ENCODE data around the gene UFL1.
"Not testable (repeated sequence)": the region's sequence is repeated elsewhere in the genome, so short reads cannot be mapped to it uniquely, and the experiment has no call there.

The UFL1 gene

GRCh38 chr6:96521644-96522464, at the start of gene UFL1:
UFL1 (plus strand) TSS chr6:96521806; CDS start chr6:96521874, 68 bp downstream.
- Mint-ChIP-seq H3K27me3 (no peaks in the 10 kb centered on the region), H3K36me3 (ENCODE audit: low read depth) (peaks cover 16% of the 10 kb centered on the region), H3K4me3 (peak within 1 kb of the TSS; percentile 100), H3K9me3 (no peaks in the 10 kb centered on the region), H3K27ac (peak within 1 kb of the TSS; percentile 99), H3K4me1 (ENCODE audit: low read depth) (peaks cover 34% of the 10 kb centered on the region)

- not testable (repeated sequence) for H3K27ac Mint-ChIP-seq
Measured at GRCh38 chr6:96472291-96472690, 49.3 kb upstream of the UFL1 start.

GRCh38 chr6:96478695-96479094, 42.9 kb upstream of the UFL1 start:
- Mint-ChIP-seq H3K36me3 (ENCODE audit: low read depth) (no peaks in the 10 kb centered on the region), H3K27ac (no peak overlapping the region), H3K27me3 (no peaks in the 10 kb centered on the region)

More at GRCh38 chr6:96472291-96472690, 49.3 kb upstream of the UFL1 start:
- H3K36me3 Mint-ChIP-seq (ENCODE audit: low read depth); H3K27me3 Mint-ChIP-seq; H3K4me1 Mint-ChIP-seq (ENCODE audit: low read depth); H3K4me3 Mint-ChIP-seq: not testable (repeated sequence)
- H3K9me3 Mint-ChIP-seq, result peaks cover 19% of the 10 kb centered on the region

GRCh38 chr6:96491926-96492325, 29.7 kb upstream of the UFL1 start:
- Mint-ChIP-seq H3K9me3 (peaks cover 19% of the 10 kb centered on the region), H3K4me3 (no peak overlapping the region), H3K36me3 (ENCODE audit: low read depth) (no peaks in the 10 kb centered on the region), H3K27ac (no peak overlapping the region), H3K27me3 (no peaks in the 10 kb centered on the region), H3K4me1 (ENCODE audit: low read depth) (peaks cover 1% of the 10 kb centered on the region)

More at GRCh38 chr6:96478695-96479094, 42.9 kb upstream of the UFL1 start:
- Mint-ChIP-seq H3K4me3 (no peak overlapping the region), H3K9me3 (peaks cover 36% of the 10 kb centered on the region), H3K4me1 (ENCODE audit: low read depth) (no peaks in the 10 kb centered on the region)

DNA sequence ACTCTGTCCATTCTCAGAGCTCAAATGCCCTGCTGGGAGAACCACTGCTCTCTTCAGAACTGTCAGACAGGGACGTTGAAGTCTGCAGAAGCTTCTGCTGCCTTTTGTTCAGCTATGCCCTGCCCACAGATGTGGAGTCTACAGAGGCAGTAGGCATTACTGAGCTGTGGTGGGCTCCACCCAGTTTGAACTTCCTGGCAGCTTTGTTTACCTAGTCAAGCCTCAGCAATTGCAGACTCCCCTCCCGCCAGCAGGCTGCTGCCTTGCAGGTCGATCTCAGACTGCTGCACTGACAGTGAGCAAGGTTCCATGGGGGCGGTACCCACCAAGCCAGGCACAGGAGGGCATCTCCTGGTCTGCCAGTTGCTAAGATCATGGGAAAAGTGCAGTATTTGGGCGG, 21.8 kb upstream of the UFL1 start:
- Mint-ChIP-seq H3K36me3 (ENCODE audit: low read depth) (peaks cover 12% of the 10 kb centered on the region), H3K4me3 (no peak overlapping the region), H3K27me3 (no peaks in the 10 kb centered on the region), H3K27ac (no peak overlapping the region), H3K4me1 (ENCODE audit: low read depth) (peaks cover 33% of the 10 kb centered on the region), H3K9me3 (peaks cover 27% of the 10 kb centered on the region)

GRCh38 chr6:96502915-96503314, 18.7 kb upstream of the UFL1 start:
- H3K4me3 Mint-ChIP-seq, result no peak overlapping the region

GRCh38 chr6:96505363-96505762, 16.2 kb upstream of the UFL1 start:
- H3K4me1 Mint-ChIP-seq (ENCODE audit: low read depth), result peaks cover 3% of the 10 kb centered on the region
- peaks cover 31% of the 10 kb centered on the region for H3K36me3 Mint-ChIP-seq (ENCODE audit: low read depth)
- no peaks in the 10 kb centered on the region for H3K27me3 Mint-ChIP-seq
- no peak overlapping the region for H3K4me3 Mint-ChIP-seq
- H3K9me3 Mint-ChIP-seq, result peaks cover 25% of the 10 kb centered on the region
- no peak overlapping the region for H3K27ac Mint-ChIP-seq

More at GRCh38 chr6:96502915-96503314, 18.7 kb upstream of the UFL1 start:
- Mint-ChIP-seq H3K4me1 (ENCODE audit: low read depth) (peaks cover 21% of the 10 kb centered on the region), H3K36me3 (ENCODE audit: low read depth) (peaks cover 20% of the 10 kb centered on the region), H3K27ac (no peak overlapping the region), H3K27me3 (no peaks in the 10 kb centered on the region), H3K9me3 (peaks cover 23% of the 10 kb centered on the region)

DNA sequence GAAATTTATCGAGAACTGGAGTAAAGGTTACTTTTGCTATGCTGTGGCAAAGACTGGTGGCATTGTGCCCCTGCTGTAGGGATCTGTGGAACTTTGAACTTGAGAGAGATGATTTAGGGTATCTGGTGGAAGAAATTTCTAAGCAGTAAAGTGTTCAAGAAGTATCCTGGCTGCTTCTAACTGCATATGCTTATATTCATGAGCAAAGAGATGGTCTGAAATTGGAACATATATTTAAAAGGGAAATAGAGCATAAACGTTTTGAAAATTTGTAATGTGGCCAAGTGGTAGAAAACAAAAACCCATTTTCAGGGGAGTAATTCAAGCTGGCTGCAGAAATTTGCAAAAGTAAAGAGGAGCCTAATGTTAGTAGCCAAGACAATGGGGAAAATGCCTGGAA, 12.3 kb upstream of the UFL1 start:
- Mint-ChIP-seq H3K36me3 (ENCODE audit: low read depth) (peaks cover 43% of the 10 kb centered on the region), H3K27ac (no peak overlapping the region), H3K4me3 (no peak overlapping the region), H3K27me3 (no peaks in the 10 kb centered on the region), H3K9me3 (peaks cover 20% of the 10 kb centered on the region), H3K4me1 (ENCODE audit: low read depth) (no peaks in the 10 kb centered on the region)

DNA sequence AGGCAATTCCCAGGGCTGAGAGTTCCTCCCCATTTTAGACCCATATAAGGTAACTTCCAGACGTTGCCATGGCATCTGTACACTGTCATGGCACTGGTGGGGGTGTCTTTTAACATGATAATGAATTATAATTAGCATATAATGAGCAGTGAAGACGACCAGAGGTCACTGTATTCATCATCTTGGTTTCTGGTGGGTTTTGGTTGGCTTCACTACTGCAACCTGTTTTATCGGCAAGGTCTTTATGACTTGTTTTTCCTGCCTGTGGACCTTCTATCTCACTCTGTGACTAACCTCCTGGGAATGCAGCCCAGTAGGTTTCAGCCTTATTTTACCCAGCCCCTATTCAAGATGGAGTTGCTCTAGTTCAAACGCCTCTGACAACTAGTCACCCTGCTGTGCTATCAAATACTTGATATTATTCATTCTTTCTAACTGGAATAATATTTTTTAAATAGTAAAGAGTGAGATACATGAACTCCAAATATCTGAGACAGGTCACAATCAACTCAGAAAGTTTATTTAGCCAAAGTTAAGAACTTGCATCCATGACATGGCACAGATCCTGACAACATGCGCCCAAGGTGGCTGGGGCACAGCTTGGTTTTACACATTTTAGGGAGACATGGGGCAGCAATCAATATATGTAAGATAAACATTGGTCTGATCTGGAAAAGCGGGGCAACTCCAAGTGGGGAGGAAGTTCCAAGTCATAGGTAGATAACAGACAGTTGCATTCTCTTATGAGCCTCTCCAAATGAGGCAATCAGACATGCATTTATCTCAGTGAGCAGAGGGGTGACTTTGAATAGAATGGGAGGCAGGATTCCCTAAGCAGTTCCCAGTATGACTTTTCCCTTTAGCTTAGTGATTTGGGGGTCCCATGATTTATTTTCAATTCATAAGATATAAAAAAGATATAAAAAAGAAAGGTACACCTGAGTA, 1.2 kb upstream of the UFL1 start:
- H3K9me3 Mint-ChIP-seq, result no peaks in the 10 kb centered on the region
- H3K36me3 Mint-ChIP-seq (ENCODE audit: low read depth), result peaks cover 7% of the 10 kb centered on the region
- H3K4me3 Mint-ChIP-seq, result peak overlapping the region; percentile 100
- peaks cover 34% of the 10 kb centered on the region for H3K4me1 Mint-ChIP-seq (ENCODE audit: low read depth)
- H3K27ac Mint-ChIP-seq, result no peak overlapping the region
- H3K27me3 Mint-ChIP-seq, result no peaks in the 10 kb centered on the region

DNA sequence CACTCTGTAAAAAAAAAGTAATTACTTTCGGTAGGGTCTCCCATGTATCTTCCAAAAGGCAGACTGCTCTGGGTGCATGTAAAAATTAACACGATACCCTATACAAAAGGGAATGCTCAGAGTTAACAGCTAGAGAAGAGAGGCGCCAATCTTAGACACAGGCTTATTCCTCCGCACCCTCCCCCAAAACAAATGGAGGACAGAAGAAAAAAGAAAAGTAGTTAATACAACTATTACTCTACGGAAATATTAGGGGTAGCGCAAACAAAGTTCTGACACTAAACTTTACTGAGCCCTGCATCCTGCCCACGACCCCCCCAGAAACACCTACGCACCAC, 331 bp upstream of the UFL1 start:
- Mint-ChIP-seq H3K27ac (peak overlapping the region; percentile 99), H3K9me3 (no peaks in the 10 kb centered on the region), H3K36me3 (ENCODE audit: low read depth) (peaks cover 11% of the 10 kb centered on the region), H3K27me3 (no peaks in the 10 kb centered on the region), H3K4me3 (peak overlapping the region; percentile 100), H3K4me1 (ENCODE audit: low read depth) (peaks cover 34% of the 10 kb centered on the region)

GRCh38 chr6:96522465-96523009, 931 bp downstream of the UFL1 start:
- no peaks in the 10 kb centered on the region for H3K9me3 Mint-ChIP-seq
- peaks cover 21% of the 10 kb centered on the region for H3K36me3 Mint-ChIP-seq (ENCODE audit: low read depth)
- H3K27ac Mint-ChIP-seq, result peak overlapping the region; percentile 99
- H3K4me1 Mint-ChIP-seq (ENCODE audit: low read depth), result peaks cover 34% of the 10 kb centered on the region
- peak overlapping the region; percentile 100 for H3K4me3 Mint-ChIP-seq
- no peaks in the 10 kb centered on the region for H3K27me3 Mint-ChIP-seq

GRCh38 chr6:96528193-96528592, 6.6 kb downstream of the UFL1 start:
- H3K4me1 Mint-ChIP-seq (ENCODE audit: low read depth), result peaks cover 18% of the 10 kb centered on the region
- H3K9me3 Mint-ChIP-seq, result no peaks in the 10 kb centered on the region
- no peak overlapping the region for H3K4me3 Mint-ChIP-seq
- no peaks in the 10 kb centered on the region for H3K27me3 Mint-ChIP-seq
- H3K36me3 Mint-ChIP-seq (ENCODE audit: low read depth), result peaks cover 64% of the 10 kb centered on the region
- H3K27ac Mint-ChIP-seq, result no peak overlapping the region

DNA sequence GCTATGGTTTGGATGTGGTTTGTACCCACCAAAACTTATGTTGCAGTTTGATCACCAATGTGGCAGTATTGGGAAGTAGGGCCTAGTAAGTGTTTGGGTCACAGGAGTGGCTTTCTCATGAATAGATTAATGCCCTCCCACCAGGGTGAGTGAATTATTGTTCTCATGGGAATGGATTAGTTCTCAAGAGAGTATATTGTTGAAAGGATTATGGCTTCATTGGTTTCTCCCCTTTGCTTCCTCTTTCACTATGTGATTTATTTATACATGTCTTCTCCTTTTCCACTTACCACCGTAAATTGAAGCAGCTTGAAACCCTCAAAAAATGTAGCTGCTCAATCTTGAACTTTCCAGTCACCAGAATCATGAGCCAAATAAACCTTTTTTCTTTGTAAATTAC, 10.8 kb downstream of the UFL1 start:
- peaks cover 57% of the 10 kb centered on the region for H3K36me3 Mint-ChIP-seq (ENCODE audit: low read depth)
- no peak overlapping the region for H3K4me3 Mint-ChIP-seq
- no peaks in the 10 kb centered on the region for H3K9me3 Mint-ChIP-seq
- H3K27me3 Mint-ChIP-seq, result no peaks in the 10 kb centered on the region
- H3K4me1 Mint-ChIP-seq (ENCODE audit: low read depth), result peaks cover 12% of the 10 kb centered on the region
- no peak overlapping the region for H3K27ac Mint-ChIP-seq

DNA sequence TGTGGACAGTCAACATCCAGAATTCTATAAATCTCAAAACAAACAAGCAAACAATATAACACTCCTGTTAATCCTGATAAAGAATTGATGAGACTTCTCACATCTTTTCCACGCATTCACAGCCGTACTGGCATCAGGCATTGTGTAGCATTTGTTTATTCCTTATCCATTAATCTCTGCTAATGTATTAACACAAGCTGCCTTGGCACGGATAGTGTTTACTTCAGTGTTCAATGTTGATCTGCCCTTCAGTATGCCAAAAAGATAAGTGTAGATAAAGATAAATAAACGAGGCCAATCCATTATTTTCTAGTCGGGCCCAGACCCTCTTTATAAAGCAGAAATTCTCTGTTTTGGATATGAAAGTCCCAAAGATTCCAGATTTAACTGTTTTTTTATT, 16.1 kb downstream of the UFL1 start:
- Mint-ChIP-seq H3K4me3 (no peak overlapping the region), H3K36me3 (ENCODE audit: low read depth) (peaks cover 45% of the 10 kb centered on the region), H3K27me3 (no peaks in the 10 kb centered on the region), H3K4me1 (ENCODE audit: low read depth) (no peaks in the 10 kb centered on the region), H3K27ac (no peak overlapping the region), H3K9me3 (no peaks in the 10 kb centered on the region)

DNA sequence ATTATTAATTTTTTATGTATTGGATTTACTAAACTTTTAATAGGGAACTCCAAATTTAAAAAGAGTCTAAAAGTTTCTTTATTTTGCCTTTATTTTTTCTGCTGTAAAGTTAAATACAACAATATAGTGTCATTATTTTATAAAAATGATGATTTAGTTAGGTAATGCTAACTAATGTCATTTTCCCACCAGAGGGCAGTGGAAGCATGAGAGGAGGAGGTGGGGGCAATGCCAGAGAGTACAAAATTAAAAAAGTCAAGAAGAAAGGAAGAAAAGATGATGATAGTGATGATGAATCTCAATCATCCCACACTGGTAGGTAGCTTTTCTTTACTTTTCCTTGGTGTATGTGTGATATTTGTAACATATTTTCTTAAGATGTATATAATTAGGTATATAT, 21.1 kb downstream of the UFL1 start:
- Mint-ChIP-seq H3K4me3 (no peak overlapping the region), H3K36me3 (ENCODE audit: low read depth) (peaks cover 58% of the 10 kb centered on the region), H3K27me3 (no peaks in the 10 kb centered on the region), H3K27ac (no peak overlapping the region), H3K4me1 (ENCODE audit: low read depth) (no peaks in the 10 kb centered on the region), H3K9me3 (no peaks in the 10 kb centered on the region)
